Smooth muscle cell of bladder (primary cell): Measurements from ENCODE around the gene STOML2. TPM values are rescaled to one million over a fixed set of nuclear protein-coding genes. Genes with fewer than 3 reads are reported as not detected.

Experiments used
- total RNA-seq: library from RNA; depleted of rRNA; stranded (reverse); fragments of >200 nt; gene quantifications from 2 replicates; pipeline ENCODE4 v1.2.3, GENCODE V29; 2014

The STOML2 gene
- 175 and 201 TPM in 2 replicates for total RNA-seq

GRCh38 chr9:35102769-35103659, at the start of gene STOML2:
Gene STOML2 (minus strand): TSS chr9:35103131. CDS start chr9:35103094, 37 bp downstream.

DNA sequence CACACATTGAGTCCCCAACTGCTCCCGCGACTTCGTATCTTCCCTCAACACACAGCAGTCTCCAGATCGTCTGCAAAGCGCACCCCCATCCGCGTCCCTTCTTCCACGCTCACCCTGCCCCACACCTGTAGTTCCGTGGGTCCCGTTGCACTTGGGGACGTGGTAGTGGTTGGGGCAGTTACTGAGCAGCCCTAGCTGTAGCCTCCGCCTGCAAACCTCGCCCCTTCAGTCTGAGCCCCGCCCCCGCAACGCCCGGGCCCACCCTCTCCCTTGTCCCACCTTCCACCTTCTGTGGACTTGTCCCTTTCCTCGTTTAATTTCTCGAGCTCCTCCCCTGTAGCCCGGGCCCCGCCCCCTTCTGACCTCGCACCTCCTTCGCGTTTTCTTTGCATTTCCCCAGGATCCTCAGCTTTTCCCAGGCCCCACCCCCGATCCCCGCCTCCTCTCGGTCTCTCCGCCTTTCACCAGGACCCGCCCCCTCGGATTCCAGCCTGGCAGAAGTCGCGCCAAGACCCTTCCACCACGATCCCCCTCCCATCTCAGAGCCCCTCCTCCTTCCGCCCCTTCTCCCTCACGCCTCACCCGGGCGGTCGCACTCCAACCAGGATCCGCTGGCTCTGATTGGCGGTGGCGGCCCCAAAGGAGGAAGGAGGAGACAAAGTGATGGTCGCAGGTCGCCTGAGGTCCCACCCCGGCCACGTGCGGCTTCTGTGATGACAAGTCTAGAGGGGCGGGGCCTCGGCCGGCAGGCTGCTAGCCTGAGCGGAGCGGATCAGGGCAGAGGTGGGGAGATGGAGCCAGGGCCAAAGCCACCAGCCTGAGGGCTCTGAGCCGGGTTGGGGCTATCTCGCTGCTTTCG, 13.0 kb upstream of the STOML2 start, which contains the start of gene ATOSB:
ATOSB (minus strand) TSS at position 183 of the 859 bp plus-strand sequence. CDS start 7,588 bp downstream, outside the sequence.

DNA sequence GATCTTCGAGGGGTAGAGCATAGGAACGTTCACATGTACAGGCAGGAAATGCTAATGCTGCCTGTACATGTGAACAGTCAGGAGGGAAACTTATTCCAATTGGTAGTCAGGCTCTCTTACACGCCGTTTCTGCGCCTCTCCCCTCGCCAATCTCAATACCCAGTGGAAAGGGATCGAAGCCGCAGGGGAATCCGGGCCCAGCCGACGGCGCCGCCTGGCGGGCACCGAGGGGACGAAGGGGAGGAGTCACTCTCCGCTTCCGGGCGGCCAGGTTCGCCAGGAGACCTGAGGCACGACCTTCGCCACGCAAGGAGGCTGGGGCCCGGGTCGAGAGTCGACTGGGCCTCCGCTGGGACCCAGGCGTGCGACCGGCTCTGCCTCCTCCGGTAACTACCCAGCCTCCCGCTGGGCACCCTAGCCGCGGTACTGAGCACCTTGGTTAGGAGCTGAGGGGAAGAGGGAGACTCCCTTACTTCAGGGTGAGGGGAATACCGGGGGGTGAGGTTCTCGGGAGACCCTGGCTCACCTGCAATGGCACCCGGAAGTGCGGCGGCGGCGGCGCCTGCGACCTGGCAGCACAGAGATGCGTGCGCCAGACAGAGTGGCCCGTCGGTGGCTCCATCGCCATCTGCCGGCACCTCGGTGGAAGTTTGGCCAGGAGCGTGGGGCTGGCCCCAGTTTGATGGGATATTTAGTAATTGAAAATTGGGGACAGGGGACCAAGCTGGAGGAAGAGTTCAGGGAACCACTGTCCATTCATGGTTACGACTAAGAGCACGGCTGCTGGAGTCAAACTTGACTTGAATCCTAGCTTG, 6.7 kb downstream of the STOML2 start, which contains the start of gene PIGO:
PIGO (minus strand) TSS at position 557 of the 815 bp plus-strand sequence. CDS start 1,026 bp downstream, outside the sequence.

DNA sequence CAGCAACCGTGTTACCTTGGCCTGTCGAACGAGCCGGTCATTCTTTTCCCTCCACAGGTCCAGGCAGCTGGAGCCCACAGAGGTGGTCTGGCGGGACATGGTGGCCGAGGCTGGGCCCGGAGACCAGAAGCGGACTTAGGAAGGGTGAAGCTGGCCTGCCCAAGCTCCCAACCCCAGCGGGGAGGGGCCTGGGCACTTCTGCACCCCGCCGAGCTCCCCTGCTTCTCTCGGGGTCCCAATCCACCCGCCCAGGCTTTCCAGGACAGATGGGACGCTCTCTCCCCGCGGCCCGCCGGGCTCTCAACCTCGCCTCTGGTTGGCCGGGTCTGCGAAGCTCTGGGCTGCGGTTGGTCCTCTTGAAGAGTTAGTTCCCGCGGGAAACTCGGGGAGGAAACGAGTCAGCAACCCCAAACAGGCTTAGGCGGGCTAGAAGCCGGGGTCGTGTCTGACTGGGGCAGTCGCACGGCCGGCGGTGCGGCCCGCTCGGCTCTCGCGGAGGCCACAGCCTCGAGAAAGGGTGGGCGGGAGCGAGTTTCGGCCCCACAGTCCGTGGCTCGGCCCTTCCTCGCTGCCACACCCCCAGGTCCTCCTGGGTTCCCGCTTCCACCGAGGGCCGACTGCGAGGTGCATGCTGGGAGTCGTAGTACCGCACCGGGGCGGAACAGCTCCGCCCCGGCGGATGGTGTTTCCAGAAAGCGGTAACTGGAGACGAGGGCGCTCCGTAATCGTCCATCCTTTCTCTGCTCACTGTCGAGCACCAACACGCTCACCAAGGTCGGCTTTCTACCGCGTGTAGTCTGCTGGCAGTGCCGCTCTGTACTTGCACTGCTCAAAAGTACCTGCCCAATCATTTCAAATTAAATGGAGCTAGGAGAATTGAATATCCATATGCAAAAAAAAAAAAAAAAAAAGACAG, 23.2 kb downstream of the STOML2 start, which contains the start of gene FANCG:
FANCG (minus strand) TSS at position 517 of the 916 bp plus-strand sequence; CDS start at position 99, 418 bp downstream.

DNA sequence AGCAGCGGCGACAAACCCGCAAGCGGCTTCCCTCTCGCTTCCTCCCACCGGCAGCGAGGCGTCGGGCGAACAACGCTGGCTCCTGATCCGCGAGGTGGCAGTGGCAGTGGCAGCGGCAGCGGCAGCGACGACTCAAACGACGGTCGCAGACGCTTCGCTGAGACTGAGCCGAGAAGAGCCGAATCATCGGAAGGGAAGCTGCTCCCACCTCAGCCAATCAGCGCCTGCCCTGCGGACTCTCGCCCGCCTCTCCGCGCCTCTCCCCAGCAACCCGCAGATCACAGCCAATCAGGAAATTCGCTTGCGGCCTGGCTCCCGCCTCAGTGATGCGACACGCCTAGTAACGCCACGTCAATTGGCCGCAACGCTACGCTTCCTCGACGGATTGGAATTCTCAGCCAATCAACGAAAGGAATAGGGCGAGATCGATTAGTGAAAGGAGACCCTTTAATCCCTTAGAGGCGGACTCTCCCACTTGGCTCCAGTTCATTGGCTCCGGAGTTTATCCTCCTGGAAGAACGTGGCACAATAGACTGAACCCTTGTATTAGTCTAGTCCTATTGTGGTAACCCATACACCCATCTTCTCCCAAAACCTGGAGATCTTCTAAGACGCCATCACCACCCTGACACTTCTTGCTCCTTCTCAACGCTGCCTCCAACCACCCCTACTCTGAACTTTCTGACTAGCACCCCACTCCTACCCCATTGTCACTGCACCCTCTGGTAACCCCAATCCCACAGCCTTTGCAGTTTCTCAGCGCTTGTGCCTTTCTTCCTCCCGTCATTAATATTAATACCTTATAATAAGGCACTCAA, 30.3 kb downstream of the STOML2 start, which contains the start of gene VCP:
VCP (minus strand) TSS at position 165 of the 818 bp plus-strand sequence. CDS start 272 bp downstream, outside the sequence.

Other genes starting within 250 kb of the STOML2 start
- under 0.01 TPM in 1 of 2 replicates, not detected in the other for gene PHF24, start 144.8 kb downstream of the STOML2 start, total RNA-seq
- 9.8 and 13.3 TPM in 2 replicates for gene DNAJB5, start 113.4 kb downstream of the STOML2 start, total RNA-seq
- gene VCP, start 30.5 kb downstream of the STOML2 start, total RNA-seq, result 360 and 426 TPM in 2 replicates
- gene FANCG, start 23.2 kb downstream of the STOML2 start, total RNA-seq, result 6.5 and 7.5 TPM in 2 replicates
- gene PIGO, start 6.5 kb downstream of the STOML2 start, total RNA-seq, result 10.5 and 11.4 TPM in 2 replicates
- gene ATOSB, start 12.7 kb upstream of the STOML2 start, total RNA-seq, result 11.4 and 13.2 TPM in 2 replicates
- 14.9 and 17.6 TPM in 2 replicates for gene UNC13B, start 58.9 kb upstream of the STOML2 start, total RNA-seq